HG03045 (cell line): ENCODE measurements around the gene GLCCI1.

Experiments used
- ATAC-seq: cut with Tn5 transposase; IDR thresholded peaks from one replicate; pipeline ENCODE4 v1.9.1; 2021; ENCODE audit warnings: mild to moderate bottlenecking, moderate library complexity; ENCODE audit not compliant: unreplicated experiment

GLCCI1 gene

GRCh38 chr7:7968544-7969305 lies at the start of gene GLCCI1:
TSS of gene GLCCI1 (plus strand) at chr7:7968796. CDS start at chr7:7969351, 555 bp downstream.
- peak; percentile 88 for ATAC-seq

- ATAC-seq = no peak
Measured at GRCh38 chr7:7919449-7919945, 49.1 kb upstream of the GLCCI1 start.

GRCh38 chr7:7920056-7920455 lies 48.5 kb upstream of the GLCCI1 start:
- no peak for ATAC-seq

GRCh38 chr7:7920481-7920880 lies 48.1 kb upstream of the GLCCI1 start:
- ATAC-seq = peak; percentile 85

GRCh38 chr7:7921830-7922229 lies 46.8 kb upstream of the GLCCI1 start:
- ATAC-seq = no peak

- no peak for ATAC-seq
Measured at GRCh38 chr7:7922684-7923385, 45.8 kb upstream of the GLCCI1 start.

- ATAC-seq = no peak
Measured at GRCh38 chr7:7923818-7924217, 44.8 kb upstream of the GLCCI1 start.

- no peak for ATAC-seq
Measured at GRCh38 chr7:7924303-7924702, 44.3 kb upstream of the GLCCI1 start.

GRCh38 chr7:7931626-7932025 lies 37.0 kb upstream of the GLCCI1 start:
- no peak for ATAC-seq

GRCh38 chr7:7932553-7932952 lies 36.0 kb upstream of the GLCCI1 start:
- no peak for ATAC-seq

GRCh38 chr7:7933915-7934526 lies 34.6 kb upstream of the GLCCI1 start:
- no peak for ATAC-seq

GRCh38 chr7:7934945-7935344 lies 33.7 kb upstream of the GLCCI1 start:
- no peak for ATAC-seq

GRCh38 chr7:7938471-7938870 lies 30.1 kb upstream of the GLCCI1 start:
- ATAC-seq = no peak

GRCh38 chr7:7943951-7944350 lies 24.6 kb upstream of the GLCCI1 start:
- ATAC-seq = no peak

GRCh38 chr7:7944619-7945282 lies 23.8 kb upstream of the GLCCI1 start:
- ATAC-seq = peak; percentile 90

GRCh38 chr7:7946486-7946885 lies 22.1 kb upstream of the GLCCI1 start:
- ATAC-seq = no peak

- ATAC-seq = no peak
Measured at GRCh38 chr7:7948232-7948631, 20.4 kb upstream of the GLCCI1 start.

- no peak for ATAC-seq
Measured at GRCh38 chr7:7953806-7954205, 14.8 kb upstream of the GLCCI1 start.

GRCh38 chr7:7956531-7957128 lies 12.0 kb upstream of the GLCCI1 start:
- ATAC-seq = no peak

- ATAC-seq = no peak
Measured at GRCh38 chr7:7957513-7957912, 11.1 kb upstream of the GLCCI1 start.
